K562 (cell line): Measurements from ENCODE around the gene RBM25. TPM values are rescaled to one million over a fixed set of nuclear protein-coding genes. Genes with fewer than 3 reads are reported as not detected.

Source experiments
- ATAC-seq: fragments of 200-7000 bp; cut with Tn5 transposase; 3 replicates; pipeline ENCODE4 v1.9.1; 2020; ENCODE audit warnings: moderate library complexity
- BruUV-seq: library from RNA; stranded (reverse); fragments of 400-500 nt; replicated peaks from 2 replicates; lab custom pipeline; 2021; lab: Mats Ljungman, UMichigan
- CTCF ChIA-PET: fragments of 300-600 bp; formaldehyde crosslinking; extraction: SDS; loops from one replicate; lab custom pipeline; 2021; ENCODE audit warnings: low intra/inter-chr PET ratio; lab: Yijun Ruan, JAX
- POLR2A ChIA-PET: fragments of 300-600, 350-650 bp; sonication (Branson Sonifier 250); formaldehyde crosslinking; extraction: SDS; loops from one replicate; lab custom pipeline; 2021; ENCODE audit warnings: antibody characterized with exemption, inconsistent platforms; lab: Yijun Ruan, JAX
- DNase-seq, 4 experiments: peaks; one replicate each; pipeline versions ENCODE4 v3.0.0 to v3.0.0-alpha.2; 2011 to 2018; ENCODE audit warnings: low spot score in 3 of 4, mixed read lengths in 3 of 4; ENCODE audit errors: extremely low read depth in 1 of 4
- FAIRE-seq: peaks from 2 replicates; lab custom pipeline; 2011; peaks lifted over from hg19 to GRCh38; lab: Jason Lieb, UNC
- H2AFZ ChIP-seq: 2 replicates; pipeline ENCODE4 v1.6.0; 2011; ENCODE audit warnings: low read depth, low read length, control low read depth, inconsistent platforms
- H3K27ac ChIP-seq: fragments of 200-600 bp; 3 replicates; pipeline ENCODE4 v1.8.0; 2011; ENCODE audit warnings: low read depth, mild to moderate bottlenecking, control low read depth, inconsistent platforms, low read length, moderate library complexity, mixed read lengths; ENCODE audit errors: extremely low read depth
- H3K27me3 ChIP-seq, 2 experiments: fragments of 300-600 bp in 1 of 2; 2 replicates in 1 of 2; 3 replicates in 1 of 2; pipeline versions ENCODE4 v1.6.0 to v1.8.0; 2011; ENCODE audit warnings: inconsistent platforms in 2 of 2, low read length in 2 of 2, mild to moderate bottlenecking in 1 of 2, mixed read lengths in 1 of 2, moderate library complexity in 1 of 2; ENCODE audit not compliant: control insufficient read depth in 2 of 2, insufficient read depth in 2 of 2
- H3K36me3 ChIP-seq: fragments of 300-600 bp; 3 replicates; pipeline ENCODE4 v1.8.0; 2011; ENCODE audit warnings: mild to moderate bottlenecking, low read length, inconsistent platforms; ENCODE audit not compliant: control insufficient read depth, insufficient read depth
- H3K4me1 ChIP-seq, 2 experiments: fragments of 200-600 bp in 1 of 2; replicated peaks in 1 of 2; 2 replicates in 1 of 2; 3 replicates in 1 of 2; pipeline versions ENCODE4 v1.5.1 to v1.8.0; 2011; ENCODE audit warnings: inconsistent platforms in 2 of 2, low read length in 2 of 2, mild to moderate bottlenecking in 1 of 2, mixed read lengths in 1 of 2, moderate library complexity in 1 of 2; ENCODE audit not compliant: control insufficient read depth in 2 of 2, insufficient read depth in 2 of 2
- H3K4me2 ChIP-seq: 2 replicates; pipeline ENCODE4 v1.6.1; 2011; ENCODE audit warnings: low read length, control low read depth, inconsistent platforms, mixed read lengths; ENCODE audit not compliant: insufficient read depth
- H3K4me3 ChIP-seq: fragments of 200-600 bp; sonication (generic), shearing (Covaris generic); 2 replicates; pipeline ENCODE4 v1.5.1; 2016; ENCODE audit warnings: control low read depth, inconsistent platforms
- H3K79me2 ChIP-seq: fragments of 200-600 bp; 3 replicates; pipeline ENCODE4 v1.8.0; 2011; ENCODE audit warnings: low read length, inconsistent platforms; ENCODE audit not compliant: control insufficient read depth, insufficient read depth
- H3K9ac ChIP-seq, 2 experiments: 2 replicates each; pipeline versions ENCODE4 v1.6.0 to v1.6.1; 2011; ENCODE audit warnings: low read depth in 2 of 2, low read length in 2 of 2, control low read depth in 1 of 2, inconsistent platforms in 1 of 2, mild to moderate bottlenecking in 1 of 2, mixed read lengths in 1 of 2; ENCODE audit not compliant: insufficient read depth in 1 of 2
- H3K9me1 ChIP-seq: one replicate; pipeline ENCODE4 v1.6.0; 2011; ENCODE audit warnings: inconsistent platforms, mild to moderate bottlenecking, low read length, moderate library complexity; ENCODE audit not compliant: control insufficient read depth, insufficient read depth
- H3K9me3 ChIP-seq: replicated peaks from 2 replicates; pipeline ENCODE4 v1.5.1; 2011; ENCODE audit warnings: low read depth, low read length, inconsistent platforms; ENCODE audit not compliant: control insufficient read depth, insufficient read depth
- H4K20me1 ChIP-seq: replicated peaks from 2 replicates; pipeline ENCODE4 v1.6.1; 2011; ENCODE audit warnings: low read length, inconsistent platforms, mixed read lengths; ENCODE audit not compliant: control insufficient read depth, insufficient read depth
- GTF2B ChIP-seq: IDR thresholded peaks from 2 replicates; pipeline ENCODE4 v1.6.1; 2011; ENCODE audit not compliant: insufficient read length; ENCODE audit errors: extremely low read depth
- GTF2E2 ChIP-seq: fragments of 200-800 bp; sonication (Bioruptor generic); IDR thresholded peaks from 2 replicates; pipeline ENCODE4 v1.6.1; 2016; ENCODE audit warnings: missing genetic modification characterization, missing compliant biosample characterization
- HEY1 ChIP-seq: fragments of 250-450 bp; sonication (Bioruptor Pico); IDR thresholded peaks from 2 replicates; pipeline ENCODE4 v1.5.0; 2020; ENCODE audit warnings: mild to moderate bottlenecking, moderate library complexity, borderline replicate concordance
- JUND ChIP-seq, 2 experiments: IDR thresholded peaks; 2 replicates in 1 of 2; 3 replicates in 1 of 2; pipeline ENCODE4 v1.6.1; 2011; ENCODE audit warnings: borderline replicate concordance in 2 of 2, low read depth in 2 of 2, low read length in 2 of 2, improper control_type of control experiment in 1 of 2, missing biosample characterization in 1 of 2, missing genetic modification characterization in 1 of 2, missing genetic modification reagents in 1 of 2
- MTA1 ChIP-seq: fragments of 450-650 bp; IDR thresholded peaks from 2 replicates; pipeline ENCODE4 v1.6.1; 2017; ENCODE audit warnings: borderline replicate concordance
- NFE2 ChIP-seq: IDR thresholded peaks from 2 replicates; pipeline ENCODE4 v1.6.1; 2014; ENCODE audit warnings: antibody characterized with exemption, low read depth
- ZNF668 ChIP-seq: fragments of 250-450 bp; sonication (Bioruptor Pico); IDR thresholded peaks from 2 replicates; pipeline ENCODE4 v1.8.0; 2022; ENCODE audit warnings: mild to moderate bottlenecking, inconsistent platforms
- in situ Hi-C: fragments of 300-500 bp; cut with MboI; formaldehyde crosslinking; loops from 4 replicates; pipeline ENCODE4 v1.15.0; 2018; ENCODE audit warnings: inconsistent platforms, mixed read lengths
- intact Hi-C: fragments of 100-400 bp; cut with micrococcal nuclease; formaldehyde crosslinking; loops from 2 replicates; pipeline ENCODE4 v1.14.2; 2022
- polyA plus RNA-seq, 8 experiments: library from polyadenylated mRNA; depleted of rRNA in 4 of 8; stranded (reverse) in 5 of 8; unstranded in 3 of 8; fragments of >200 nt; fragmentation: Nextera tagmentation in 2 of 8; fragmentation: Illumina TruSeq in 1 of 8; extraction: Ambion mirVana in 2 of 8; extraction: Trizol in 1 of 8; gene quantifications; 2 replicates each; pipeline versions ENCODE4 v1.2.1 to v1.2.3, GENCODE V29; 2011 to 2014; ENCODE audit warnings: inconsistent platforms in 1 of 8, missing spikeins in 1 of 8
- total RNA-seq, 7 experiments: library from RNA; depleted of rRNA in 6 of 7; stranded (reverse); fragments of >200 nt in 6 of 7; fragmentation: Illumina TruSeq in 2 of 7; extraction: Trizol in 2 of 7; gene quantifications; 2 replicates each; pipeline versions ENCODE4 v1.2.1 to v1.2.3, GENCODE V29; 2011 to 2021; ENCODE audit warnings: low replicate concordance in 1 of 7

RBM25 gene
- total and polyA plus RNA-seq, 9 of the 15 experiments (the other 6 are each of a cell fraction or from before 2014, with no cell fraction given), result 28.6 to 80.1 (median 48.1) TPM

- Histone ChIP-seq H3K4me2 (no peak overlapping the region), H3K79me2 (no peaks in the 10 kb centered on the region), H3K4me3 (no peak overlapping the region), H3K4me1 (no peaks in the 10 kb centered on the region), H4K20me1 (no peaks in the 10 kb centered on the region), H3K9me1 (no peaks in the 10 kb centered on the region), H3K27me3 (no peaks in the 10 kb centered on the region), H3K9me3 (no peaks in the 10 kb centered on the region), H3K36me3 (peaks cover 18% of the 10 kb centered on the region; the same call in 2 of the 3 replicates), H3K27ac (no peak overlapping the region), H3K9ac (no peak overlapping the region), H2AFZ (no peak overlapping the region)
- CTCF ChIA-PET, result no interaction called here
- POLR2A ChIA-PET, result no interaction called here
- in situ Hi-C loops, result no loop called here
- intact Hi-C loops, result no loop called here
- TF ChIP-seq ZNF668 (no peak), GTF2B (no peak), HEY1 (CRISPR knock-in tag) (no peak), MTA1 (no peak), JUND (IDR thresholded peaks at IDR 0.05; ENCODE audit: borderline replicate concordance, low read depth, low read length) (no peak), JUND (tag; IDR thresholded peaks at IDR 0.05; ENCODE audit: borderline replicate concordance, low read depth, low read length) (no peak), GTF2E2 (tag) (no peak), NFE2 (no peak)
- no peak for FAIRE-seq
- no peak for DNase-seq
- no TSS peak for BruUV-seq
- ATAC-seq, result no peak
These were observed 94.9 kb downstream of the RBM25 start for GRCh38 chr14:73153272-73153671.
